WTC11 (cell line): Measurements from ENCODE around the gene ITFG1. TPM values are rescaled to one million over a fixed set of nuclear protein-coding genes. Genes with fewer than 3 reads are reported as not detected.

Experiments
- ATAC-seq: fragments of 200-7000 bp; cut with Tn5 transposase; 2 replicates; pipeline ENCODE4 v1.10.0; 2021; ENCODE audit warnings: mild to moderate bottlenecking, moderate library complexity
- CTCF ChIA-PET: fragments of 300-600 bp; sonication (Branson Sonifier 250); formaldehyde crosslinking; loops from one replicate; lab custom pipeline; 2021; ENCODE audit warnings: antibody characterized with exemption; lab: Charles Lee
- POLR2A ChIA-PET: fragments of 350-600 bp; sonication (Branson Sonifier 250); formaldehyde crosslinking; loops from one replicate; lab custom pipeline; 2021; ENCODE audit warnings: antibody characterized with exemption; lab: Charles Lee
- DNase-seq: peaks from one replicate; pipeline ENCODE4 v3.0.0; 2021; ENCODE audit warnings: low spot score
- H3K27ac Mint-ChIP-seq: 2 replicates; pipeline ENCODE4 v1.8.0; 2021; ENCODE audit warnings: mixed read lengths
- H3K27me3 Mint-ChIP-seq: 2 replicates; pipeline ENCODE4 v1.8.0; 2021; ENCODE audit warnings: low read depth, mild to moderate bottlenecking, moderate library complexity, mixed read lengths
- H3K36me3 Mint-ChIP-seq: 2 replicates; pipeline ENCODE4 v1.8.0; 2021; ENCODE audit warnings: mixed read lengths
- H3K4me1 Mint-ChIP-seq: 2 replicates; pipeline ENCODE4 v1.8.0; 2022; ENCODE audit warnings: mixed read lengths
- H3K4me3 Mint-ChIP-seq: 2 replicates; pipeline ENCODE4 v1.8.0; 2021; ENCODE audit warnings: mild to moderate bottlenecking, moderate library complexity, mixed read lengths
- H3K9me3 Mint-ChIP-seq: 2 replicates; pipeline ENCODE4 v1.8.0; 2021; ENCODE audit warnings: mixed read lengths
- CREB1 ChIP-seq: sonication (generic); formaldehyde crosslinking; IDR thresholded peaks from 2 replicates; pipeline ENCODE4 v1.8.0; 2023; ENCODE audit warnings: mild to moderate bottlenecking, missing genetic modification reagents
- E2F4 ChIP-seq: sonication (generic); formaldehyde crosslinking; IDR thresholded peaks from 2 replicates; pipeline ENCODE4 v1.8.1; 2022; ENCODE audit warnings: low read depth, mild to moderate bottlenecking, moderate library complexity, missing genetic modification reagents, borderline replicate concordance
- E2F5 ChIP-seq: sonication (generic); formaldehyde crosslinking; IDR thresholded peaks from 2 replicates; pipeline ENCODE4 v1.8.1; 2022; ENCODE audit warnings: mild to moderate bottlenecking, moderate library complexity, missing genetic modification reagents
- ESRRA ChIP-seq: sonication (generic); formaldehyde crosslinking; IDR thresholded peaks from 2 replicates; pipeline ENCODE4 v1.8.1; 2022; ENCODE audit warnings: mild to moderate bottlenecking, missing genetic modification reagents, borderline replicate concordance
- FOXP1 ChIP-seq: sonication (generic); formaldehyde crosslinking; IDR thresholded peaks from 2 replicates; pipeline ENCODE4 v1.8.0; 2022; ENCODE audit warnings: missing genetic modification reagents, mild to moderate bottlenecking, moderate library complexity, borderline replicate concordance
- GTF2I ChIP-seq: fragments of 250-450 bp; sonication (Bioruptor Pico); conservative IDR thresholded peaks from 2 replicates; pipeline ENCODE4 v1.4.0; 2021; ENCODE audit warnings: mild to moderate bottlenecking
- NFATC4 ChIP-seq: fragments of 250-450 bp; sonication (Bioruptor Pico); IDR thresholded peaks from 2 replicates; pipeline ENCODE4 v1.9.0; 2021; ENCODE audit warnings: mild to moderate bottlenecking
- RORB ChIP-seq: fragments of 250-450 bp; sonication (Bioruptor Pico); IDR thresholded peaks from 2 replicates; pipeline ENCODE4 v1.9.0; 2021; ENCODE audit warnings: mild to moderate bottlenecking
- TCF7 ChIP-seq: sonication (generic); formaldehyde crosslinking; IDR thresholded peaks from 2 replicates; pipeline ENCODE4 v1.8.0; 2022; ENCODE audit warnings: mild to moderate bottlenecking, low read depth, missing genetic modification reagents, moderate library complexity
- USF1 ChIP-seq: sonication (generic); formaldehyde crosslinking; IDR thresholded peaks from 2 replicates; pipeline ENCODE4 v1.8.0; 2022; ENCODE audit warnings: mild to moderate bottlenecking, missing genetic modification reagents
- ZBTB43 ChIP-seq: sonication (generic); formaldehyde crosslinking; IDR thresholded peaks from 2 replicates; pipeline ENCODE4 v1.8.1; 2023; ENCODE audit warnings: mild to moderate bottlenecking, missing genetic modification reagents
- ZNF425 ChIP-seq: fragments of 250-450 bp; sonication (Bioruptor Pico); conservative IDR thresholded peaks from 2 replicates; pipeline ENCODE4 v1.9.0; 2021; ENCODE audit warnings: mild to moderate bottlenecking
- total RNA-seq: library from RNA; stranded (reverse); gene quantifications from 3 replicates; pipeline ENCODE4 v1.2.3, GENCODE V29; 2021
- TF ChIP-seq, protein P1 (sequence below): sonication (generic); formaldehyde crosslinking; IDR thresholded peaks from 2 replicates; pipeline ENCODE4 v1.8.0; 2022; ENCODE audit warnings: missing genetic modification reagents

The ITFG1 gene
- total RNA-seq, 1 experiment from 2014 or later: 21.1 TPM

DNA sequence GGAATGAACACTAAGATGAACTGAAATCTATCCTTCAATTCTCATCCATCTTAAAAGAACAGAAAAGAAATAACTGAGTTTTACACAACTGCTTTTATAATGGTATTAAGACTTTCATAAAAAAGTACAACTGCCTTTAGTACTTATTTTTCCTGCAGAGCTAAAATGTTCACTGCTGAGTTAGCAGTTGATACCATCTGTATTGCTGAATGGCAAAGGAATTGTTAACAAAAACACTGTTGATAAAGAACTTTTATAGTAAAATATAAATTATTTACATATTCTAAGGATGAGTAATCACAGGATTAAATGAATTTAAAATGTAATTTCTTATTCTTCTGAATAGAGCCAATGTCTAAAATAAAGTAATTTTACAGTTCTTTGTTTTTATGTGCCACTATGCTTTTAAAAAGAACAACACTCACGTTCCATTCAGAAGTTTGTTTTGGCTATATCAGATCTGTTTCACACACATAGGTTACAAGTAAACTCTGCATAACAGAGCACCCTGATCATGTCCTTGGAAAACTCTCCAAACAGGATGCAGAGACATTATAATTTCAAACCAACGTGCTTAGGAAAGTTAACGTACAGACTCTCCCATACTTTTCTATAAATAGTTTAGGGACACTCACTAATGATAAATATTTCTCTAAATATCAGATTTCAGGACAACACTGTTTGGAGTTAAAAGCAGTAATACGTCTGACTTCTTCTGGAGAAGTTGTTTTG, 151.1 kb downstream of the ITFG1 start (continued):
- no peak for TF ChIP-seq USF1 (CRISPR knock-in tag)

GRCh38 chr16:47308601-47309000, 152.3 kb downstream of the ITFG1 start:
- DNase-seq (no peak), ATAC-seq (no peak)
- Mint-ChIP-seq H3K4me1 (peaks cover 24% of the 10 kb centered on the region), H3K9me3 (no peaks in the 10 kb centered on the region), H3K27me3 (no peaks in the 10 kb centered on the region), H3K27ac (no peak overlapping the region), H3K36me3 (peaks cover 4% of the 10 kb centered on the region; the same call in 1 of the 2 replicates), H3K4me3 (no peak overlapping the region)
- TF ChIP-seq ZBTB43 (CRISPR knock-in tag) (no peak), RORB (no peak), ZNF425 (CRISPR knock-in tag) (no peak), ESRRA (CRISPR knock-in tag) (no peak), E2F4 (CRISPR knock-in tag) (no peak), CREB1 (CRISPR knock-in tag) (no peak), GTF2I (CRISPR knock-in tag) (no peak)
- TF ChIP-seq, protein P1, sequence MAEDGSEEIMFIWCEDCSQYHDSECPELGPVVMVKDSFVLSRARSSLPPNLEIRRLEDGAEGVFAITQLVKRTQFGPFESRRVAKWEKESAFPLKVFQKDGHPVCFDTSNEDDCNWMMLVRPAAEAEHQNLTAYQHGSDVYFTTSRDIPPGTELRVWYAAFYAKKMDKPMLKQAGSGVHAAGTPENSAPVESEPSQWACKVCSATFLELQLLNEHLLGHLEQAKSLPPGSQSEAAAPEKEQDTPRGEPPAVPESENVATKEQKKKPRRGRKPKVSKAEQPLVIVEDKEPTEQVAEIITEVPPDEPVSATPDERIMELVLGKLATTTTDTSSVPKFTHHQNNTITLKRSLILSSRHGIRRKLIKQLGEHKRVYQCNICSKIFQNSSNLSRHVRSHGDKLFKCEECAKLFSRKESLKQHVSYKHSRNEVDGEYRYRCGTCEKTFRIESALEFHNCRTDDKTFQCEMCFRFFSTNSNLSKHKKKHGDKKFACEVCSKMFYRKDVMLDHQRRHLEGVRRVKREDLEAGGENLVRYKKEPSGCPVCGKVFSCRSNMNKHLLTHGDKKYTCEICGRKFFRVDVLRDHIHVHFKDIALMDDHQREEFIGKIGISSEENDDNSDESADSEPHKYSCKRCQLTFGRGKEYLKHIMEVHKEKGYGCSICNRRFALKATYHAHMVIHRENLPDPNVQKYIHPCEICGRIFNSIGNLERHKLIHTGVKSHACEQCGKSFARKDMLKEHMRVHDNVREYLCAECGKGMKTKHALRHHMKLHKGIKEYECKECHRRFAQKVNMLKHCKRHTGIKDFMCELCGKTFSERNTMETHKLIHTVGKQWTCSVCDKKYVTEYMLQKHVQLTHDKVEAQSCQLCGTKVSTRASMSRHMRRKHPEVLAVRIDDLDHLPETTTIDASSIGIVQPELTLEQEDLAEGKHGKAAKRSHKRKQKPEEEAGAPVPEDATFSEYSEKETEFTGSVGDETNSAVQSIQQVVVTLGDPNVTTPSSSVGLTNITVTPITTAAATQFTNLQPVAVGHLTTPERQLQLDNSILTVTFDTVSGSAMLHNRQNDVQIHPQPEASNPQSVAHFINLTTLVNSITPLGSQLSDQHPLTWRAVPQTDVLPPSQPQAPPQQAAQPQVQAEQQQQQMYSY (CRISPR knock-in tag): no peak
- ChIA-PET POLR2A (no interaction called here), CTCF (no interaction called here)

GRCh38 chr16:47304563-47304962, 156.3 kb downstream of the ITFG1 start:
- no peaks in the 10 kb centered on the region for H3K27me3 Mint-ChIP-seq
- ATAC-seq (no peak), DNase-seq (no peak)
- H3K4me3 Mint-ChIP-seq: no peak overlapping the region
- H3K27ac Mint-ChIP-seq: no peak overlapping the region
- H3K9me3 Mint-ChIP-seq: no peaks in the 10 kb centered on the region
- ChIA-PET POLR2A (no interaction called here), CTCF (no interaction called here)
- no peaks in the 10 kb centered on the region for H3K4me1 Mint-ChIP-seq
- TF ChIP-seq FOXP1 (CRISPR knock-in tag) (no peak), E2F5 (CRISPR knock-in tag) (no peak), NFATC4 (no peak), TCF7 (no peak)
- TF ChIP-seq, protein P1 (CRISPR knock-in tag): no peak
- H3K36me3 Mint-ChIP-seq: peaks cover 4% of the 10 kb centered on the region; the same call in 1 of the 2 replicates
